SK-N-MC (cell line): ENCODE results near the gene ZNF273.

Experiments used
- EZH2 ChIP-seq: fragments of 200-600 bp; sonication (generic); IDR thresholded peaks from one replicate; pipeline ENCODE4 v1.6.1; 2017; ENCODE audit warnings: antibody characterized with exemption
- FOXP2 ChIP-seq: optimal IDR thresholded peaks from 2 replicates; pipeline ENCODE3; 2011; ENCODE audit warnings: mild to moderate bottlenecking, moderate library complexity; ENCODE audit not compliant: insufficient read depth; ENCODE audit errors: extremely low read length, control extremely low read depth
- POLR2AphosphoS5 ChIP-seq: IDR thresholded peaks from 2 replicates; pipeline ENCODE4 v1.6.1; 2012; ENCODE audit warnings: mild to moderate bottlenecking, low read depth, low read length, borderline replicate concordance

GRCh38 chr7:64908358-64908757, 5.3 kb downstream of the ZNF273 start:
- TF ChIP-seq POLR2AphosphoS5 = no peak
- no peak for TF ChIP-seq FOXP2
- TF ChIP-seq EZH2 = no peak
